ENCODE results near the gene MLF2.

The MLF2 gene

GRCh38 chr12:6699259-6699988 lies 53.5 kb downstream of the MLF2 start:
- H3K27ac ChIP-seq = no peak overlapping the region
- TF ChIP-seq, protein P1, sequence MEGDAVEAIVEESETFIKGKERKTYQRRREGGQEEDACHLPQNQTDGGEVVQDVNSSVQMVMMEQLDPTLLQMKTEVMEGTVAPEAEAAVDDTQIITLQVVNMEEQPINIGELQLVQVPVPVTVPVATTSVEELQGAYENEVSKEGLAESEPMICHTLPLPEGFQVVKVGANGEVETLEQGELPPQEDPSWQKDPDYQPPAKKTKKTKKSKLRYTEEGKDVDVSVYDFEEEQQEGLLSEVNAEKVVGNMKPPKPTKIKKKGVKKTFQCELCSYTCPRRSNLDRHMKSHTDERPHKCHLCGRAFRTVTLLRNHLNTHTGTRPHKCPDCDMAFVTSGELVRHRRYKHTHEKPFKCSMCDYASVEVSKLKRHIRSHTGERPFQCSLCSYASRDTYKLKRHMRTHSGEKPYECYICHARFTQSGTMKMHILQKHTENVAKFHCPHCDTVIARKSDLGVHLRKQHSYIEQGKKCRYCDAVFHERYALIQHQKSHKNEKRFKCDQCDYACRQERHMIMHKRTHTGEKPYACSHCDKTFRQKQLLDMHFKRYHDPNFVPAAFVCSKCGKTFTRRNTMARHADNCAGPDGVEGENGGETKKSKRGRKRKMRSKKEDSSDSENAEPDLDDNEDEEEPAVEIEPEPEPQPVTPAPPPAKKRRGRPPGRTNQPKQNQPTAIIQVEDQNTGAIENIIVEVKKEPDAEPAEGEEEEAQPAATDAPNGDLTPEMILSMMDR (conservative IDR thresholded peaks at IDR 0.05) = no peak

GRCh38 chr12:6698352-6699046 lies 54.4 kb downstream of the MLF2 start:
- no peak overlapping the region for H3K27ac ChIP-seq
- TF ChIP-seq, protein P1 (conservative IDR thresholded peaks at IDR 0.05) = no peak
